ENCODE measurements around the gene SIRT6.
"Not testable (repeated sequence)": the region's sequence is repeated elsewhere in the genome, so short reads cannot be mapped to it uniquely, and the experiment has no call there.

The SIRT6 gene

DNA sequence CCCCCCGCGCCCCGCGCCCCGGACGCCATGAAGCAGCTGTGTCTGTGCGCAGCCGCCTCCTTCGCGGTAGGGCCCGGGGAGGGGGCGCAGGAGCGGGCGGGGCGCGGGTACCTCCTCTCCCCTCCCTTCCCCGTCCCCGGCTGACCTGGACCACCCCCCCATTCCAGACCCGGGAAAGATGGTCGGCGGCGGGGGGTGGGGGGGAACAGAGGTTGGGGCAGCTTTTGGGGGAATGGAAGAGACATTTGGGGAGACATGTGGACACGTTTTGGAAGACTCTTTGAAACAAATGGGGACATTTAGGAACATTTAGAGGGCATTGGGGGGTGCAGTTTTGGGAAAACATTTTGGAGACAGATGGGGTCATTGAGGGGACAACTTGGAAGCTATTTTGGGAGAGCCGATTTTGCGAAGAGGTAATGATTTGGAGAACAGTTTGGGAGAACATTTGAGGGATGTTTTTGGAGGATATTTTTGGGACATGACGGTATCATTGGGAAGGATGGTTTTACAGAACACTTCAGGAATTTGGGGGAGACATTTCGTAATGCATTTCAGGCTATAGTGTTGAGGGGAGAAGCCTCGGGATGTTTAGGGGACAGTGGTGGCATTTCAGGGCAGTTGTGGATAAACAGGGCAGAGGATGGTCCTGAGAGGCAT, 16.2 kb upstream of the SIRT6 start:
- no peak for DNase-seq

DNA sequence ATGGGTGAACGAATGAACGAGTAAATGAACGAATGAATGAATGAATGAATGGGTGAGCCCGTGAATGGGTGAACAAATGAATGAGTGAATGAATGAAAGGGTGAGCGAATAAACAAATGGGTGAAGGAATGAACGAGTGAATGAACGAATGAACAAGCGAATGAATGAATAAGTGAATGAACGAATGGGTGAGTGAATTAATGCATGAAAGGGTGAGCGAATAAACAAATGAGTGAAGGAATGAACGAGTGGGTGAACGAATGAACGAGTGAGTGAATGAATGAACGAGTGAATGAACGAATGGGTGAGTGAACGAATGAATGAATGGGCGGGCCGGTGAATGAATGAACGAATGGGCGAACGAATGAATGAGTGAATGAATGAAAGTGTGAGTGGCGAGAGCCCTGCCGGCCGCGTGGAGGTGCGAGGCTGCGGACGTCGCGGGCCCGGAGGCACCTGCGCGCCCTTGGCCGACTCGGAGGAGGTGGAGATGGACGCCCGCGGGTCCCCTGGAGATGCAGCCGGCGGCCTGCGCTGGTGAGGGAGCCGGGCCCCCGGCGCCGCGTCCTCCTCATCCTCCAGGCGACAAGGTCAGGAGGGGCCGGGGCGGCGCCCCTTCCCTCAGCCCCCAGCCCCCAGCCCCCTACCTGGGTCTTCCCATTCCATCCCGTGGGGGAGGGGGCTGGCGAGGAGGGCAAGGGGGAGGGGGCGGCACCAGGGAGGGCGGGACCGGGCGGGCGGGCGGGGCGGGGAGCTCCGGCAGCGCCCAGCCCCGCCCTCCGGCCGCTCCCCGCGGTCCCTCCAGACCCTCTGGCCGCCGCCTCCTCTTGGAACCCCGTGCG, 15.5 kb upstream of the SIRT6 start:
- peak; percentile 61 for DNase-seq

DNA sequence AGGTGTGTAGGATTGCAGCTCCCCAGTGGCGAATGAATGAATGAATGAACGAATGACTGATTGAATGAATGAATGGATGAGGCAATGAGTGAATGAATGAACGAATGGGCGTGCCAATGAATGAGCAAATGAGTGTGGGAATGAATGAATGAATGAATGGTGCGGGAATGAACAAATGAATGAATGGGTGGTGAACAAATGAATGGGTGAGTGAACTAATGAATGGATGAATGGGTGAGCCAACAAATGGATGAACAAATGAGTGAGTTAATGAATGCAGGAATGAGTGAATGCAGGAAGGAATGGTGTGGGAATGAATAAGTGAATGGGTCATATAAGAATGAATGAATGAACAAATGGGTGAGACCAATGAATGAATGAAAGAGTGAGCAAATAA, 14.9 kb upstream of the SIRT6 start:
- DNase-seq = no peak

DNA sequence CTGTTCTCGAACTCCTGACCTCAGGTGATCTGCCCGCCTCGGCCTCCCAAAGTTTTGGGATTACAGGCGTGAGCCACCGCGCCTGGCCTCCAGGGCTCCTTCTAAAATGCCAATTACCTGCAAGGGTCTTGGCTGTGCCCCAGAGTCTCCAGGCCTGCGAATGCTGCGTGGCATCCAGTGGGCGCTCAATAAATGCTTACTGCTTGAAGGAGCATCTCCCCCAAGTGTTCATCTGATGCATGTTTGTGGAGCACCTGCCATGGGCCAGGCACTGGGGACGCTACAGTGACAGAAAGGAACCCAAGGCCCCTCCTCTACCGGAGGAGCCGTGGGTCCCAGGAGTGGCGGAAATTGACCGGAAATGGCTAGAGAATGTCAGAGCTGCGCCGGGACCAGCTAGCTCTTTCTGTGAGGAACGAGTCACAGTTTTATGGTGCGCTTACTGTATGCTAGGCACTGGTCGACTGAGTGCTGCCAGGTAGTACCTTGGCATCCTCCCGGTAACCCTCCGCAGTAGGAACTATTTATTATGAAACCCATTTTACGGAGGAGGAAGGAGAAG, 14.3 kb upstream of the SIRT6 start:
- no peak for DNase-seq

DNA sequence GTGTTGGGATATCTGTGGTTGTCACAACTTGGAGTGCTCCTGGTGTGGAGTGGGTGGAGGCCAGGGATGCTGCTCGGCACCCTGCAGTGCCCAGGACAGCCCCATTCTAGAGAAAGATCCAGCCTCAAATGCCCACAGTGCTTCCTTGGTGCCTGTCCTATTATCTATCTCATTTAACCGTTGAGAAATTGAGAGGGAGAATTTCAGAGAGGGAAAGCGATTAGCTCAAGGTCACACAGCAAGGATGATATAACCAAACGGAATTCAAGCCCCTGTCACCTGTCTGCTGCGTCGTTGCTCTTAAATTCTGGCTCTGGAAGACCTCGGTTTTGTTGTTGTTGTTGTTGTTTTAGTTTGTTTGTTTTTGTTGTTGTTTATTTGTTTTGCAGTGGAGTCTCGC, 13.6 kb upstream of the SIRT6 start:
- DNase-seq = no peak

DNA sequence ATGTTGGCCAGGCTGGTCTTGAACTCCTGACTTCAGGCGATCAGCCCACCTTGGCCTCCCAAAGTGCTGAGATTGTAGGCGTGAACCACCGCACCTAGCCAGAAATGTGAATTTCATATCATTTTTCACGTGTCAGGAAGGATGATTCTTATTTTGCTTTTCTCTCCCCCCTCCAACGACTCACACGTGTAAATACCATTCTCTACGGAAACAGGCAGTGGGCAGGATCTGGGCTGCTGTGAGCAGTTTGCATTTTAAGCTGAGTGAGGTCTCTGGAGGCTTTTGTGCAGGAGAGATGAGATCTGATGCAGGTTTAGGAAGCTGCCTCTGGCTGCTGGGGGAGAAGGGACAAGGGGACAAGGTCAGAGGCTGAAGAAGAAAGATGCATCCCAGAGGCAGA, 12.0 kb upstream of the SIRT6 start:
- DNase-seq = no peak

DNA sequence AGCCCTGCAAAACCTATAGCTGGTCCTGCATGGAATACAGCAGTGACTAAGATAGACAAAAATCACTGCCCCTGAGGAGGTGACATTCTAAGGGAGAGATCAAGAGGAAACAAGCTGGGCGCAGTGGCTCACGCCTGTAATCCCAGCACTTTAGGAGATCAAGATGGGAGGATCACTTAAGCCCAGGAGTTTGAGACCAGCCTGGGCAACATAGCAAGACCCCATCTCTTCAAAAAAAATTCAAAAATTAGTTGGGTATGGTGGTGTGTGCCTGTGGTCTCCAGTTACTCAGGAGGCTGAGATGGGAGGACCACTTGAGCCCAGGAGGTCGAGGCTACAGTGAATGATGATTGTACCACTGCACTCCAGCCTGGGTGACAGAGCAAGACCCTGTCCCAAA, 10.2 kb upstream of the SIRT6 start:
- not testable (repeated sequence) for DNase-seq

DNA sequence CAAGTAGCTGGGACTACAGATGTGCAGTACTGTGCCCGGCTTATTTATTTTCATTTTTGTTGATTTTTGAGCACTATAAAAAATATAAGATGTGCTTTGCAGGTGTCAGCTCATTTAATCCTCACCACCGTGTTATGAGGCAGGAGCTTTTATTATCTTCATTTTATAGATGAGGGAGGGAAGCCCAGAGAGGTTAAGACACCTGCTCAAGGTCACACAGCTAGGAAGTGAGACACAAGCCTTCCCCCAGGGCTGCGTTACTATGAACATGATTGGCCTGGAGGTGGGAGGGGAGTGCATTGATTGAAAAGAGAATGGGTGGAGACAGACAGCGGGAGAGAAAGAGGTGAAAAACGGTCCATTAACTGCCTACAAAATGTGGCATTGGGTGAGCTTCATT, 7.3 kb upstream of the SIRT6 start:
- DNase-seq = no peak

DNA sequence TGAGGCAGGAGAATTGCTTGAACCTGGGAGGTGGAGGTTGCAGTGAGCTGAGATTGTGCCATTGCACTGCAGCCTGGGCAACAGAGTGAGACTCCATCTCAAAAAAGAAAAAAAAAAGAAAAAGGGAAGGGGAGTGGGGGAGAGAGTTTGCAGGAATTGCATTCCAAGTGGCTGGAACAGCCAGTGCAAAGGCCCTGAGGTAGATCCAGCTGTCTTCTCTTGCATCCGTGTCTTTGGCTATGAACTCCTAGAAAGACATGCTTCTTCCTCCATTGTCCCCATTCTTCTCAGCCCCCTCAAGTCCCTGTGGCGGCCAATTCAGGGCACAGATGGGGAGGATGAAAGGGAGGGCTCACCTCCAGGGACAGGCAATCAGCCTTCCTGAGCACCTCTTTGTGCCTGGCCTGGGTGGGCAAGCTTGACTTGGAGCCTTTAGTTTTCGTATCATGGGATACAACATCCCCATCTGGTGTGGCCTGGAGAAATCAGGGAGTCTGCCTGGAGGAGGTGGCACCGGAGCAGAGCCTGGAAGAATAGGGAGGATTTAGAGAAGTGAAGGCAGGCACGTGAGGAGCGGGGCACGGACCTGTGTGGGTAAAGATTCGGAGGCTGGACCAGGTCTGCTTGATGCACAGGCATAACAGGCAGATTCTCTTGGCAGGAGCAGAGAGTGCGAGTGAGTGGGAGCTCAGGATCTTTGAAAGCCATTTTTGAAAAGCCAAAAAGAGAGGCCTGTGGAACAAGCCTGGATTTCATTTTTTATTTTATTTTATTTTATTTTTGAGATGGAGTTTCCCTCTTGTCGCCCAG, 5.2 kb upstream of the SIRT6 start:
- DNase-seq = no peak

DNA sequence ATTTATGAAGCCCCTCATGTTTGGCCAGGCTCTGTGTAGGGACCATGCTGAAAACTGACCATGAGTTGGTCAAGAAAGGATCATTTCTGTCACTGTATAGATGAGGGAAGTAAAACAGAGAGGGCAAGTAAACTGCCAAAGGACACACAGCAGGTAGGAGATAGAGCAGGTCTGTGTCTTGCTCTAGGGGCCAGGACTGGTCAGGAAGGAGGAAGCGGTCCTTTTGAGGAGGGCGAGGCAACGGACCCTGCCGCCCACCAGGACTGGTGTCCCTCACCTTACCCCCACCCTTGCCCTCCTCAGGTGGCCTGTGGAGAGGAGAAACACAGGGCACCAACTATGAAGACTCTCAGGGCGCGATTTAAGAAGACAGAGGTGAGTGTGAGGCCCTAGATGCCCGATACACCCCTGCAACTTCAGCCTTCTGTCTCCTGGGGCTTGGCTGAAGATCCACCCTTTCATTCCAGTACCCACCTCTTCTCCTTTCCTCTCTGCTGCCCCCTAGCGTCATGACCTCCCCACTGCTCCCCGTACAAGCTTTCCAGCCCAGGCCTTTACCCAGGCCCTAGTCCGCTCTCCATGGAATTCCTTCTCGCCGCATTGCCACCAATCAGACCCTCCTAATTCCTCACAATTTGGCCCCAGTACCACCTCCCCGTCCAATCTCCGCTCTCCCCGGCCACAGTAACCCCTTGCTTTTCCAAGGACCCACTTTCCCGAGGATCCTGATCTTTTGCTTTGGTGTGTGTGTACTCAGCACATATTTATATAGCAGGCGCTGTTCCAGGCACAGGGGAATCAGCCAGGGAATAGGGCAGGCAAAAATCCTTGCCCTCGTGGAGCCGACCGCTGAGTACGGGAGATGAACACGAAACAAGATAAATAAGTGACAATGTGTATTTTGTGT, 4.0 kb upstream of the SIRT6 start:
- DNase-seq = peak; percentile 93

DNA sequence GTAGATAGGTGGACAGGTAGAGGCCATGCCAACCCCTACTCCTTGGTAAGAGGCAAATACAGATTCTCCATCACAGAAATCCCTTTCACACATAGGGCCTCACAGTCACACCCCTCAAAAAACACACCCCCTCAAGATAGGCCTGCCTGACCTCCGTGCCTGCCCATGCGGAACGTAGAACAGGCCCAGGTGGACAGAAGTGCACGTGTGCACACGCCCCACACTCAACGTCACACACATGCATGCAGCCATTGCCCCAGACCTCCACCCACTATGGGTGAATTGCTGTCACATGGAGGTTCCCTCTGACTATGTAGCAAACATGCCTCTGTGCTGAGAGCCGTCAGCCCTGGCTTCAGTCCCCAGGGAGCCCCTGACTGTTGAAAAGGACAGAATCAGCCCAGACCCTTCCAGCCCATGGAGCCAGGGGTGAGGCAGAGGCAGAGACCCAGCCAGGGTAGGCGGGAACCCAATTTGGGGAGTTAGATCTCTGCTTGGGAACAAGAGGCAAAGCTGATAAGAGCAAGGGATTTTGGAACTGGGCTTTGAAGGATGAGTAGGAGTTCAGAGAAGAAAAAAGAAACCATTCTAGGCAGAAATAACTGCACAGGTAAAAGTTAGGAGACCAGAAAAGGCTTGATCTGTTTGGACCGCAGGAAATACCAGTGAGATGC, 3.2 kb upstream of the SIRT6 start:
- no peak for DNase-seq

DNA sequence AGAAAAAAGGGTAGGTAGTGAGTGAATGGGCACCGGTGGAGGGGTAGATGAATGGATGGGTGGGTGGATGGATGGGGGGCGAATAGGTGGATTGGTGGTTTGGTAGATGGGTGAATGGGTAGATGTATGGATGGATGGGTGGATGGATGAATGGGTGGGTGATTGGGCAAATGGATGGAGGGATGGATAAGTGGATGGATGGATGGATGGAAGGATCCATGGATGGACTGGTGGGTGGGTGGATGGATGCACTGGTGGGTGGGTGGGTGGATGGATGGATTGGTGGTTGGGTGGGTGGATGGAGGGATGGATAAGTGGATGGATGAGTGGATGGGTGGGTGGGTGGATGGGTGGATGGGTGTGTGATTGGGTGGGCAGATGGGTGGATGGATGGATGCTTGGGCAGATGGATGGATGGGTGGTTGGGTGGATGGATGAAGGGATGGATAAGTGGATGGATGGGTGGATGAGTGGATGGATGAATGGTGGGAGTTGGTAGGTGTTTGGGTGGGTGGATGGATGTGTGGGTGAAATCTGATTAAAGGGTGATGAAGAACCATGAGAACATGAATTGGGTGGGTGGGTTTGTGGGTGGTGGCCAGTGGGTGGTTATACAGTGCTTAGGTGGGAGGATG, 2.5 kb upstream of the SIRT6 start:
- no peak for DNase-seq

DNA sequence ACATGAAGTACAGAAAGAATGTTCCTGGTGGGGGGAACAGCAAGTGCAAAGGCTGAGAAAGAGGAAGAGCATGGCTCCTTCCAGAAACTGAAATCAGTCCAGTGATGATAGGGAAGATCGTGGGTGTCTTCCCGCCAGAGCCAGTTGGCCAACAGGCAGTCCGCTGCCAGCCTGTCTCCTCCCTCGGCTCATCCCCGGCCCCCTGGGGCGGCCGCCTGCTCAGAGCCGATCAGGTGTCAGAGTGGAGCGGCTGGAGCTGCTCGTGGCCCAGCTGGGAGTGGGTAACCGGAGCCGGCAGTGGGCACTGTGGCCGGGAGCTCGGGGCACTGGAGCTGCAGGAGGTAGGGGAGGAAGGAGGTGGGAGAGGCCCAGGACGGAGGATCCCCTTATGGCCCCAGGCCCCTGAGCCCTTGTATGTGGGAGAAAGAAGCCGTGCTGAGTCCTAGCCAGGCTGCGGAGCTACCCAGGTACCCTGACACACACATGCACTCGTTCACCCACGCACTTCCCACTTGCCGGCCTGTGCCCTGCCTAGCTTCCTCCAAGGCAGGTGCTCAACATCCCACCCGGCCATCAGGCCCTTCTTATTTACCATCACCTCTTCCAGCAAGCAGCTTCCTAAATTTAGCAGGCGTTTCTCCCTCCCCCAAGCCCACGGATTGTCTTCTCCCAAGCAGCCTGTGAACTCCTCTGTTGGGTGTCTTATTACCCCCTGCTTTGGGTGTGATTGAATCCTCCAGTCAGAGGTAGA, 1.8 kb upstream of the SIRT6 start:
- DNase-seq = peak; percentile 54

DNA sequence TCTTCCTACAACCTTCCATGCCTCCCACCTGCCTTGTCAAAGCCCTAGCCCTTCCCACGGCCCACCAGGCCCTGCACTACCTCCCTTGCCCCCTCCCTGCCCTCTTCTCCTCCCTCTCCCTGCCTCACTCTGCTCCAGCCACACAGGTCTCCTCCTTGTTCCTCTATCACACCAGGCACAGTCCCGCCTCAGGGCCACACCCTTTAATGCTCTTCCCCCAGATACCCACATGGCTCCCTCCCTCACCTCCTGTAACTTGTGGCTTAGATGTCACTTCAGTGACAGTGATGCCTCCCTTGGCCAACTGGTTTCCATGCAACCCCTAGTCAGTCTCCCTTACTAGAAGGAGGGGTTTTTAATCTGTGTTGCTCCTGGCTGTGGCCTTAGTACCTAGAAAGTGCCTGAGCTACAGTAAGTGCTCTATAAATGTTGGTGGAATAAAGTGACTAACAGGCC, 1.3 kb downstream of the SIRT6 start:
- DNase-seq = no peak

DNA sequence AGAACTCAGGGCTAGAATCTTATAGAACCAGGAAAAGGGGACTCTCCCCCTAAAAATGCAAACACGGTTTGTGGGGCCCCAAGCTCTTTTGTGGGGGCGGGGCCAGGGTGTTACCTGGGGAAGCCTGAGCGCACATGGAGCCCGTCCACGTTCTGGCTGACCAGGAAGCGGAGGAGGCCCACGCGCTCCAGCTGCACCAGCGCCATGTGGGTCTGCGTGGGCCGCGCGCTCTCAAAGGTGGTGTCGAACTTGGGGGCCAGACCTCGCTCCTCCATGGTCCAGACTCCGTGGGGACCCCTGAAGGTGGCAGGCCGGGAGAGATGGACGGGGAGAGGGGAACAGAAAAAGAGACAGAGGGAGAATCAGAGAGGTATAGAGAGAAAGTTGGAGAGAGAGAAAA, 3.4 kb downstream of the SIRT6 start:
- no peak for DNase-seq

DNA sequence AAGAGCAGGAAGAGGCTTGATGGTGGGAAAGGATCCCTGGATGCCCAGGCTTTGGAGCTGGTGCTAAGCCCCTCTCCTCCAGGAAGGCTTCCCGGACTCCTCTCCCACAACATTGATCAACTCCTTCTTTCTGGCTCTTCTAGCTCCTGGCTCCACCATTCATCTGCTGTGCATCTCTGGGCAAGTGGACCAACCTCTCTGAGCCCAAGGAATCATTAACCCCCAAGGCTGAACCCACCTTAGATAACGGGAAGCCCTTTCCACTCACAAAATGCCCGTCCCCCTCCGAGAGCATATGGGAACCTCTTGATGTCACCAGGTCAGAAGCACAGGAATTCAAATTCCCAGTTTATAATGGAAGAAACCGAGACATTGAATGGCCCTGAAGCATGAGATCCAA, 5.2 kb downstream of the SIRT6 start:
- DNase-seq = no peak

DNA sequence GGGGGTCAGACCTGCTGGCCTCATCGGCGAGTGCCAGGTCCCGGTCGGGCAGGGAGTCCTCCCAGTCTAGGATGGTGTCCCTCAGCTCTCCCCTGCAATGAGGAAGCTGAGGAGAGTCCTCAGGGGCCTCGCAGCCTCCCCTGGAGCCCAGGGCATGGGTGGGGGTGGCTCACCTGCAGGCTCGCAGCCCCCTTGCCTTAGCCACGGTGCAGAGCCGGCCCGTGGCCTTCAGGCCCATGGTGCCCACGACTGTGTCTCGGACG, 6.8 kb downstream of the SIRT6 start:
- DNase-seq = no peak

DNA sequence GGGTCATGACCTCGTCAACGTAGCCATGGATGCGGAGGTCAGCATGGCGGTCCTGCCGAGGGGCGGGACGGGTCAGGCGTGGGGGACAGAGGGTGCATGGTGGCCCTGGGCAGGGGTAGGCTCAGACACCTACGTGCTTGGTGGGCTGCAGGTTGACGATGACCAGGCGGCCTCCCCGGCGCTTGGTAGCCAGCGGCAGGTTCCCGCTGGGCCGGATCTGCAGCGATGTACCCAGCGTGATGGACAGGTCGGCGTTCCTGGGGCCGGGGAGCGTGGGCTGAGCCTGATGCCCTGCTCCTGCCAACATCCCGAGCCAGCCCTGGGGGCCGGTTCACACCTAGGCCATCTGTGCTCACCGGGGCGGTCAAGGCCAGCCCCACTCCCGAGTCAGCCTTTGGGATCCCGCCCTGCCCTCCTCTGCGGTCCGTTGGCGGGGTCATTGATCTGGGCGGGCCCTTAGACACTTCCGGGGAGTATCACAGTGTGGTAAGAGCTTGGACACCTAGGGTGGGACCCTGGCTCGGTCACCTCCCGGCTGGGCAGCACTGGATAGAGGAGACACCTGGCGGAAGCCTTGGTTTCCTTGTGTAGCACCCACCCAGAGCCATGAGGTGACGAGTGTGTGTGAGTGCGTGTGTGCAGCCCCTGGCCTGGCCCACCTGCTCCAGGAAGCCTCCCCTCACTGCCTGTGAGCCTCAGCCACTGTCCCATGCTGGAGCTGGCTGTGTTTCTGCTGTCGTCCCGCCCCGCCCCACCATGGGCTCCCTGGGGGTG, 7.3 kb downstream of the SIRT6 start:
- peak; percentile 47 for DNase-seq

DNA sequence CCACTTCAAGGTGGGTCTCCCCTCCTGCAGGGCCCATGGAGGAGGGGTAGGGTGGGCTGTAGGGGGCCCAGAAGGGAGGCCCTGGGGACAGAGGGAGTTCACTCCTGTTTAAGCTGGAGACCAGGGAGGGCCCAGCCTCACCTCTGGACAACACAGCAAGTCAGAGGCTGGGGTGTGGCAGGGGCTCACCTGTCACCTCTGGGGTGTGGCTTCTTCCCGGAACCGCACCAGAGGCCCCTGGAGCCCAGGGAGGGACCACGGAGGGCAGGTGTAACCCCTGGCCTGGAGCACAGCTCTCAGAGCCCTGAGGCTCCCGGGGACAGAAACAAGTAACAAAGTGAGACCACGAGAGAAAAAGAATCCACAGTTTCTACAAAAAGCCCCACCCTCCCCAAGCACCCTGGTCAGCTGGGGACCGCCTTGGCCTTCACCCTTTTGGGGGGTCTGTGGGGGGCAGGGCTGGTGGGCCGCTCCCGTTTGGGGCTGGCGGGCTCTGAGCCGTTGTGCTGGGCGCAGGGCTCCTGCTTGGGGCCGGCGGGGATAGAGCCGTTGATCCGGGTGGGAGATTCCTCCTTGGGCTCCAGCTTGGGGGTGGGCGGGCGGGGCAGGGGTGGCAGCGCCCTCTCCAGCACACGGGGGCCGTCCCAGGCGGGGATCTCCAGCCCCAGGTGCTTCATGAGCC, 8.0 kb downstream of the SIRT6 start:
- DNase-seq = peak; percentile 44

All from islet precursor cell (in vitro differentiated cells).